ENCODE results near the gene ABLIM3.
"Not testable (repeated sequence)": the region's sequence is repeated elsewhere in the genome, so short reads cannot be mapped to it uniquely, and the experiment has no call there.

Gene ABLIM3

DNA sequence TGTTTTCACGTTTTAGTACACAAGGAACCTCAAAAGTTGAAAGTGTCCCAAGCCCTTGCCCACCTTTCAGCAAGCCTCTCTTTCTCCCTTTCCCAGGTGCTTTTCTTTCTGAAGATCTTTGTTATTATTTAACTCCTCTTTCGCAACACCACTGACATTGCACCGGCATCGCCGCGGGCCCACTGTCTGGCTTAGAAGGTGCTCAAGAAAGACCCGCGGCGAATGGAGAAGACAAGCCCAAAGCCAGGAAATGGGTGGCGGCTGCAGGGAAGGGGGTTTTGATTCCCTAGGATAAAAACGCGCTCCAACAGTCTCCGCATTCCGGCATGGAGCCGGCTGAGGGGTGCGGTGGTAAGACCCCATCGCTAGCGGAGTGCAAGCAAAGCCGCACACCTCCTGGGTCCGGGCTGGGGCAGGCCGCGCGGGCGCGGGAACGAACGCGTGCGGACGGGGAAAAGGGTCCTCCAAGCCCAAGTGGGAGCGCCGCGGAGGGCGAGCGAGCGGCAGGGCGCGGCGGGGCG lies 130.0 kb downstream of the ABLIM3 start:
- no peaks in the 10 kb centered on the region for H3K4me1 ChIP-seq (ENCODE audit: insufficient read depth, low read length, poor library complexity, severe bottlenecking)
- no peaks in the 10 kb centered on the region for H3F3A ChIP-seq (ENCODE audit: low read depth)
- H3K4me3 ChIP-seq (ENCODE audit: low read length, poor library complexity, severe bottlenecking), result no peak overlapping the region
- H3K79me2 ChIP-seq (ENCODE audit: insufficient read depth, low read length), result no peaks in the 10 kb centered on the region
- TF ChIP-seq CTCF (conservative IDR thresholded peaks at IDR 0.05; ENCODE audit: low read length), result no peak
- TF ChIP-seq EZH2phosphoT487 (IDR thresholded peaks at IDR 0.05; ENCODE audit: borderline replicate concordance), result no peak
- no peaks in the 10 kb centered on the region for H4K20me1 ChIP-seq (ENCODE audit: insufficient read depth, low read length, poor library complexity, severe bottlenecking)
- H2AFZ ChIP-seq (ENCODE audit: low read length), result no peak overlapping the region
- H3K9ac ChIP-seq (ENCODE audit: low read depth, low read length, poor library complexity, severe bottlenecking), result no peak overlapping the region
- H3K4me2 ChIP-seq (ENCODE audit: low read depth, low read length, poor library complexity, severe bottlenecking), result no peak overlapping the region
- no peaks in the 10 kb centered on the region for H3K27me3 ChIP-seq (ENCODE audit: insufficient read depth, low read length, poor library complexity, severe bottlenecking)
- H3K9me2 ChIP-seq (replicated peaks; ENCODE audit: low read depth, low read length), result no peaks in the 10 kb centered on the region
- no peaks in the 10 kb centered on the region for H3K36me3 ChIP-seq (ENCODE audit: insufficient read depth, low read length)
- no peaks in the 10 kb centered on the region for H3K9me3 ChIP-seq (ENCODE audit: insufficient read depth, low read depth, low read length)

- H4K20me1 ChIP-seq (ENCODE audit: insufficient read depth, low read length, poor library complexity, severe bottlenecking), result no peaks in the 10 kb centered on the region
- H3K9ac ChIP-seq (ENCODE audit: low read depth, low read length, poor library complexity, severe bottlenecking), result no peak within 1 kb of the TSS
- no peaks in the 10 kb centered on the region for H3K36me3 ChIP-seq (ENCODE audit: insufficient read depth, low read length)
- TF ChIP-seq CTCF (conservative IDR thresholded peaks at IDR 0.05; ENCODE audit: low read length) (no peak), EZH2phosphoT487 (IDR thresholded peaks at IDR 0.05; ENCODE audit: borderline replicate concordance) (no peak)
- no peak within 1 kb of the TSS for H3K4me3 ChIP-seq (ENCODE audit: low read length, poor library complexity, severe bottlenecking)
- no peaks in the 10 kb centered on the region for H3K79me2 ChIP-seq (ENCODE audit: insufficient read depth, low read length)
- no peak within 1 kb of the TSS for H3K4me2 ChIP-seq (ENCODE audit: low read depth, low read length, poor library complexity, severe bottlenecking)
- no peaks in the 10 kb centered on the region for H3K27me3 ChIP-seq (ENCODE audit: insufficient read depth, low read length, poor library complexity, severe bottlenecking)
- H2AFZ ChIP-seq (ENCODE audit: low read length), result no peak within 1 kb of the TSS
- H3K9me2 ChIP-seq (replicated peaks; ENCODE audit: low read depth, low read length), result no peaks in the 10 kb centered on the region
- no peaks in the 10 kb centered on the region for H3K4me1 ChIP-seq (ENCODE audit: insufficient read depth, low read length, poor library complexity, severe bottlenecking)
- no peaks in the 10 kb centered on the region for H3K9me3 ChIP-seq (ENCODE audit: insufficient read depth, low read depth, low read length)
- H3F3A ChIP-seq (ENCODE audit: low read depth), result no peaks in the 10 kb centered on the region
Observed at GRCh38 chr5:149271716-149272563, 130.6 kb downstream of the ABLIM3 start, which contains the start of gene AFAP1L1. TSS of gene AFAP1L1 (plus strand) at chr5:149271859. CDS start at chr5:149271969, 110 bp downstream.

DNA sequence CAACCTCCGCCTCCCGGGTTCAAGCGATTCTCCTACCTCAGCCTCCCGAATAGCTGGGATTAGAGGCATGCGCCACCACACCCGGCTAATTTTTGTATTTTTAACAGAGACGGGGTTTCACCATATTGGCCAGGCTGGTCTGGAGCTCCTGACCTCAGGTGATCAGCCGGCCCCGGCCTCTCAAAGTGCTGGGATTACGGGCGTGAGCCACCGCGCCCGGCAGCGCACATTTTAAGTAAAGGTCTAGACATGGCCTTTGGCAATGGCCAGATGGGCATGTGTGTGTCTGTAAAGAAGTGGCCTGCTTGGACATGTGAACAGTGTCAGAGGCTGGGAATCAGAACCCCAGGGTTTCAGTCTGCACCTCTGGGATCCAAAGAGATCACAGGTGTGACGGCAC lies 131.5 kb downstream of the ABLIM3 start:
- not testable (repeated sequence) for H3F3A ChIP-seq (ENCODE audit: low read depth); H3K4me3 ChIP-seq (ENCODE audit: low read length, poor library complexity, severe bottlenecking); H3K9ac ChIP-seq (ENCODE audit: low read depth, low read length, poor library complexity, severe bottlenecking); H3K27me3 ChIP-seq (ENCODE audit: insufficient read depth, low read length, poor library complexity, severe bottlenecking); H3K9me2 ChIP-seq (replicated peaks; ENCODE audit: low read depth, low read length); H3K4me2 ChIP-seq (ENCODE audit: low read depth, low read length, poor library complexity, severe bottlenecking); H4K20me1 ChIP-seq (ENCODE audit: insufficient read depth, low read length, poor library complexity, severe bottlenecking); H3K9me3 ChIP-seq (ENCODE audit: insufficient read depth, low read depth, low read length); H3K4me1 ChIP-seq (ENCODE audit: insufficient read depth, low read length, poor library complexity, severe bottlenecking); H3K36me3 ChIP-seq (ENCODE audit: insufficient read depth, low read length); H2AFZ ChIP-seq (ENCODE audit: low read length); H3K79me2 ChIP-seq (ENCODE audit: insufficient read depth, low read length)
